NCI-H82 (cell line): Measurements from ENCODE around the gene HMOX1.
"Not testable (repeated sequence)": the region's sequence is repeated elsewhere in the genome, so short reads cannot be mapped to it uniquely, and the experiment has no call there.

ENCODE experiments used
- DNase-seq: peaks from one replicate; lab custom pipeline; 2025; lab: John Stamatoyannopoulos, UW

Gene HMOX1

DNA sequence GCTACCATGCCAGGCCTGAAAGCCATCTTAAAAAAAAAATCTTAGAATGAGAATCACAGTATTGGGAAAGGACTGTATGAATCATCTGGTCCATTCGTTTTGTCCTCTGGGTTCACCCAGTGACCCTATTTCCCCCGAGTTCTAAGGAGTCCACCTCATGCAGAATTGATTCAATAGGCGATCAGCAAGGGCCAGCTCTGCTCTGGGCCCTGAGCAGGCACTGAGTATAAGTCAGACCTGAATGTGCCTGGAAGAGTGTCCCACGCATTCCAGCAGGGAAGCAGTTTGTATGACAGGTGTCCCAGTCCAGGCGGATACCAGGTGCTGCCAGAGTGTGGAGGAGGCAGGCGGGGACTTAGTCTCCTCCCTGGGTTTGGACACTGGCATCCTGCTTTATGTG is 883 bp upstream of the HMOX1 start:
- DNase-seq = no peak

DNA sequence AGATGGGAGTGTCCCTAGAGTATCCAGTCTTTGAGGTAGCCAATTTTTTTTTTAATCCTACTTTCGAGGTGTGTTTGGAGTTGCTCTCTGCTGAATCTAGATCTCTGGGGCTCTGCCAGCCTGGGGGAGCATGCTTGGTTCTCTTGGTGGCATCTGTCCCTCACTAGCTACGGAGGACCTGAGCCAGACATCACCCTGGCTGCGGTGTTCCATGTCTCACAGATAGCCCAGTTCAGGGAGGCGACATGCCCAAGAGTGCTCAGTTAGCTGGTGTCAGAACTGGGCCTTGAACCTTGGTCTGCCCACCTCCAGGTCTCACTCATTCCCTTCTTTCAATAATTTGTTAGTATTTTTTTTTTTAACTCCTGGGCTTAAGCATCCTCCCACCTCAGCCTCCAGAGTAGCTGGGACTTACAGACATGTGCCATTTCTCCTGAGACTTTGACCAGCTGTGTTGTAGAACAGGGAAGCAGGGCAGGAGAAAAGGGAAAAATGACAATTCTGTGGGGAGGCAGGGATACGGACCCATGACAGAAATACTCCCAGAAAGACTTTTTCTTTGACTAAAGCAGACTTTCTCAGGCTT is 621 bp downstream of the HMOX1 start:
- no peak for DNase-seq

DNA sequence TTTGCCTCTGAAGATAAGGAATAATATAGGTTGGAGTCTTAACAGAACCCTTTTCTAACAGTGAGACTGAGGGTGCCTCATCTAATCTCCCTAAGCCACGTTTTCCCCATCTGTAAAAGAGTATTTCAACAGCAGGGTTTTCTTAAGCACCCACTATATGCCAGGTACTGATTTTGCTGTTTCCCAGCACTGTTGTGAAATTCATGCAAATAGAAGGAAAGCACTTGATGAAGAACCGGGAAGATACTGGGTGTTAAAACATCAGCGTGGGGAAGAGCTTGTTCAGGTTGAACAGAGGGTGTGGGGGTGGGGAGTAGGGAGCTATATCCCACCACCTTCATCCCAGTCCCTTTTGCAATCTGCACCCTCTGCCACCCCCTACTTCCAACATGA is 2.8 kb downstream of the HMOX1 start:
- no peak for DNase-seq

DNA sequence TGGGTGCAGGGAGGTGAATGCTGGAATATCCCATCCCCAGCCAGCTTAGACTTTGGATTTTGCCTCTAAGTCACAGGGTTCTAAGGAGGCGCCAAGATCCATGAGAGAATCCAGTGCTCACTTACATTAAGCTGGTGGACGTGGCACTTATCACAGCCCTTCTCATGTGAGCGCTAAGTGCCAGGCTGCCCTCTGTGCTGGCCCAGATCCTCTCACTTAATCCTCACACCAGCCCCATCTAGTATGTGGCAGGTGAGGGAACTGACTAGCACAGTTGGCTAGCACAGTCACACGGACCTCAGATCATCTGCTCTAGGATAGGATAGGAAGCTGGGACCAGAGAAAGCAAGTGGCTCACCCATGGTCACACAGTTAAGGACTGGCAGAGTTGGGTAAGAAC is 3.6 kb downstream of the HMOX1 start:
- DNase-seq = peak; percentile 21

DNA sequence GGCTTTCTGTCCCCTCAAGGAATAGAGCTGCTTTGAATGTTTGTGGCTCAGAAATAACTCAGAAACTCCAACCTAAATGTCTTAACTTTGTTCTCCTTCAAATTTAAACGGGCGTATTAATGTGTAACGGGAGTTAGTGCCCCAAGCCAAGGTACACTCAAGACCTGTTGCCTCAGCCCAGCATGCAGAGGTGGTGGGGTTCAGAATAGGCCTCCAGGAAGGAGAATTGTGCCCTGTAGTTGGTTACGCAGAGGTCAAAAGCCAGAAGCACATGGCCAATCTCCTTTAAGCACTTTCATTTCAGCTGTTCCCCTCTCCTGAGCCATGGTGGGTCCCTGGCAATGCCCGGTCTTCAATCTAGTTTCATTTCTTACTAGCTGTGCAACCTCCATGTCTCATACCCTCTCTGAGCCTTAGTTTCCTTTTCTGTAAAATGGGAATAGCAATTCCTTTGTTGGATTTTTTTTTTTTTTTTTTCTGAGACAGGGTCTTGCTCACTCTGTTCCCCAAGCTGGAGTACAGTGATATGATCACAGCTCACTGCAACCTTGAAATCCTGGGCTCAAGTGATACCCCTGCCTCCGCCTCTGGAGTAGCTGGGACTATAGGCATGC is 4.2 kb downstream of the HMOX1 start:
- no peak for DNase-seq

DNA sequence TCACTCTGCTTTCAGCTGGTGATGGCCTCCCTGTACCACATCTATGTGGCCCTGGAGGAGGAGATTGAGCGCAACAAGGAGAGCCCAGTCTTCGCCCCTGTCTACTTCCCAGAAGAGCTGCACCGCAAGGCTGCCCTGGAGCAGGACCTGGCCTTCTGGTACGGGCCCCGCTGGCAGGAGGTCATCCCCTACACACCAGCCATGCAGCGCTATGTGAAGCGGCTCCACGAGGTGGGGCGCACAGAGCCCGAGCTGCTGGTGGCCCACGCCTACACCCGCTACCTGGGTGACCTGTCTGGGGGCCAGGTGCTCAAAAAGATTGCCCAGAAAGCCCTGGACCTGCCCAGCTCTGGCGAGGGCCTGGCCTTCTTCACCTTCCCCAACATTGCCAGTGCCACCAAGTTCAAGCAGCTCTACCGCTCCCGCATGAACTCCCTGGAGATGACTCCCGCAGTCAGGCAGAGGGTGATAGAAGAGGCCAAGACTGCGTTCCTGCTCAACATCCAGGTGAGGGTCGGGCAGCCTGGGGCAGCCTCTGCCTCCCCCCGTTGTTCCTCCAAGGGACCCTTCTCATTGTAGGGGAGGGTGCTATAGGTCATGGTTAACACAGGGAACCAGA is 5.9 kb downstream of the HMOX1 start:
- DNase-seq = no peak

DNA sequence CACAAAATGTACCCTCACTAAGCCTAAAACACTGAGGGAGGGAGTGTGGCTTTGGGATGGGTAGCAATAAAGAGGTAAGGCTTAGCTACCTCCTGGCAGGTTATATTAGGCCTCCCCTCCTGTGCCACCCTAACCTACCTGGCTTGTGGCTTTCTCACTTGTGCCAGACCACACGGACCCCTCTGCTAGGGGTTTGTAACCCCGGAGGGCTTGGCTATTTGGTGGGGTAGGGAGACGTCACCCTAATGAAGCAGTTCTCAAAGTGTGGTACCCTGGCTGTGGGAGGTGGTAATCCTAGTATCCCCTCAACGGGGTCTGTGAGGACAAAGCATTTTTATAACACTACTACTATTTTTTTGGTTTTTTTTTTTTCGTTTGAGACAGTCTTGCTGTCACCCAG is 10.0 kb downstream of the HMOX1 start:
- no peak for DNase-seq

DNA sequence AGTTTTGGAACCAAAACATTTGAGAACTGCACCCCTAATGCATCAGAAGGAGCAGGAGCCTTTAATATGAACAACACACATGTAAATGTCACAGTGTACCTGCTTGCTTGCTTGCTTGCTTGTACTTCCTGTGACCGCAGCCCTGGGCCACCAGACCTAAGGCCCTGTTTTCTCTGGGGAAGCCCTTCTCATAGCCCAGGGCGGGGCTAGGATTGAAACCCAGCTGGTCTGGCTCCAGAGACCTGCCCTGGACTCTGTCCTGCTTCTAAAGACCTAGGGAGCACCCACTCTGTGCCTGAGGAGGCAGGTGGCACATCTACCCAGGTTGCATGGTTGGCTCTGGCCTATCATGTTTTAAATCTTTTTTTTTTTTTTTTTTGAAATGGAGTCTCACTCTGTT is 11.5 kb downstream of the HMOX1 start:
- DNase-seq = no peak

DNA sequence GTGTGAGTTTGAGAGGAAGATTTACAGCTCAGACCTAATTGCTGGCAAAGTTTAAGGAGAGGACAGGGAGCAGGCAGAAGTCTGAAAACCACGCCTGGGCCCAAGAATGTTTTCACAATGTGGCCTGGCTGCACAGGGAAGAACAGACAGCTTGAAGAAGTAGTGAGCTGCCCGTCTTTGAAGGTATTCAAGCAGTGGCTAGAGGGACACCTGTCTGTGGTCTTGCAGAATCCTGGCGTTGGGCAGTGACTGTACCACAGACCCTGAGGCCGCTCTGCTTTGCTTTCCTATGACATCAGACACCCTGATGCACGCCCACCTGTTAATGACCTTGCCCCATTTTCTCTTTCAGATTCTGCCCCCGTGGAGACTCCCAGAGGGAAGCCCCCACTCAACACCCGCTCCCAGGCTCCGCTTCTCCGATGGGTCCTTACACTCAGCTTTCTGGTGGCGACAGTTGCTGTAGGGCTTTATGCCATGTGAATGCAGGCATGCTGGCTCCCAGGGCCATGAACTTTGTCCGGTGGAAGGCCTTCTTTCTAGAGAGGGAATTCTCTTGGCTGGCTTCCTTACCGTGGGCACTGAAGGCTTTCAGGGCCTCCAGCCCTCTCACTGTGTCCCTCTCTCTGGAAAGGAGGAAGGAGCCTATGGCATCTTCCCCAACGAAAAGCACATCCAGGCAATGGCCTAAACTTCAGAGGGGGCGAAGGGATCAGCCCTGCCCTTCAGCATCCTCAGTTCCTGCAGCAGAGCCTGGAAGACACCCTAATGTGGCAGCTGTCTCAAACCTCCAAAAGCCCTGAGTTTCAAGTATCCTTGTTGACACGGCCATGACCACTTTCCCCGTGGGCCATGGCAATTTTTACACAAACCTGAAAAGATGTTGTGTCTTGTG is 12.5 kb downstream of the HMOX1 start:
- no peak for DNase-seq

DNA sequence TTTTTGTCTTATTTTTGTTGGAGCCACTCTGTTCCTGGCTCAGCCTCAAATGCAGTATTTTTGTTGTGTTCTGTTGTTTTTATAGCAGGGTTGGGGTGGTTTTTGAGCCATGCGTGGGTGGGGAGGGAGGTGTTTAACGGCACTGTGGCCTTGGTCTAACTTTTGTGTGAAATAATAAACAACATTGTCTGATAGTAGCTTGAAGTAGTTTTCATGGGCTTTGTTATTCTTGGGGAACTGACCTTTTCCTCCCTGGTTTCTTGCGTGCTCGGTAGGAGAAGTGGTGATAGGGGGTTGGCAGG is 13.1 kb downstream of the HMOX1 start:
- no peak for DNase-seq

DNA sequence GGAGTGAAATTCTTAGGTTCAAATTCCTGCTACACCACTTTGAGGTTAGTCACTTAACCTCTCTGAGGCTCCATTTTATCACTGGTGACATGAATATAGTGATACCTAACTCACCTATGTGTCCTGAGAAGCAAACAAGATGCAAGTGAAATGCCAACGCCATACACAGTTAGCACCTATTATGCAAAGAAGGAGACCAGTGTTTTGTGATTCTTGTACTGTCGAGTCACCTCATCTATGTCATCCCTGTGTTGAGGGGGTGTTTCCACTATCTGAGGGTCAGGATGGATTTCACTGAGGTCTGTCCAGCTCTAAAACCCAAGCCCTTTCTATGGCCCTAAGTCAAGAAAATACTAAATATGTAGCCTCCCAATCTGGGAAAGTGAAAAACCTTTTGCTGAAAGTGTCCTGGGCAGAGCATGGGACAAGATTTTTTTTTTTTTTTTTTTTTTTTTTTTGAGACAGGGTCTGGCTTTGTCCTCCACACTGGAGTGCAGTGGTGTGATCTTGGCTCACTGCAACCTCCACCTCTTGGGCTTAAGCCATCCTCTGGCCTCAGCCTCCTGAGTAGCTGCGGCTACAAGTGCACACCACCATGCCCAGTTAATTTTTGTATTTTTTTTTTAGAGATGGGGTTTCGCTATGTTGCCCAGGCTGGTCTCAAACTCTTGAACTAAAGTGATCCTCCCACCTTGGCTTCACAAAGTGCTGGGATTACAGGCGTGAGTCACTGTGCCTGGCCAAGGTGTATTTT is 14.1 kb downstream of the HMOX1 start:
- no peak for DNase-seq

DNA sequence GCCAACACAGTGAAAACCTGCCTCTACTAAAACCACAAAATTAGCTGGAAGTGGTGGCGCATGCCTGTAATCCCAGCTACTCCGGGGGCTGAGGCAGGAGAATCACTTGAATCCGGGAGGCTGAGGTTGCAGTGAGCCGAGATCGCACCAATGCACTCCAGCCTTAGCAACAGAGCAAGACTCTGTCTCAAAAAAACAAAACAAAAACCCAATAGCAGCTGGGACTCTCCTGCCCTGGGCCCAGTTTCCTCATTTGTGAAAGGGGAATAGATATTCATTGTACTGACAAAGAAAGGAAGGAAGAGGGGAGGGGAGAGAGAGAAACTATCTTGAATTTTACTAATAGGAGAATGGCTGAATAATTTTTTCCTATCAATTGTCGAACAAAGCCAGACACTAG is 15.7 kb downstream of the HMOX1 start:
- DNase-seq = not testable (repeated sequence)

DNA sequence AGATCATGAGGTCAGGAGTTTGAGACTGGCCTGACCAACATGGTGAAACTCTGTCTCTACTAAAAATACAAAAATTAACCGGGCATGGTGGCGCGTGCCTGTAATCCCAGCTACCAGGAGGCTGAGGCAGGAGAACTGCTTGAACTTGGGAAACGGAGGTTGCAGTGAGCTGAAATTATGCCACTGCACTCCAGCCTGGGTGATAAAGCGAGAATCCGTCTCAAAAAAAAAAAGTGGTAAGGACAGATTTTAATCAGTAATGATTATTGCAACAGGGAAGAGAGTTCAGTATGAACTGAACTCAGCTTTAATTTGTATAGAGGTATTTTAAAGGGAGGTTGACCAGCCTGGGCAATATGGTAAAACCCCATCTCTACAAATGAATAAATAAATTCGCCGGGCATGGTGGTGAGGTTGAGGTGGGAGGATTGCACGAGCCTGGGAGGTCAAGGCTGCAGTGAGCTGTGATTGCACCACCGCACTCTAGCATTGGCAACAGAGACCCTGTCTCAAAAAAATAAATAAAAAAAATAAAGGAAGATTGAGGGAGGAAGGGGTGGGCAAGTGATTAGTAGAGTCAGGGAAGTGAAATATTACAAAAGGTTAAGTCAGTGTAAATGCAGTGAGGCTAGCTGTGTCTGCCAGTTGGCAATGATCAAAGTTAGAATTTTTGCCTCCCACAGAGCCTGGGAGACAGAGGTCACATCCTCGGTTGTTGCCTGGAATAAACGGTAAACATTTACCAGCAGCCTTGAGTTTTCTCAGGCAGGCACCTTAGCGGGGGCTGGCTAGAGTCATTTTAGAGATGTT is 16.4 kb downstream of the HMOX1 start:
- DNase-seq = no peak

DNA sequence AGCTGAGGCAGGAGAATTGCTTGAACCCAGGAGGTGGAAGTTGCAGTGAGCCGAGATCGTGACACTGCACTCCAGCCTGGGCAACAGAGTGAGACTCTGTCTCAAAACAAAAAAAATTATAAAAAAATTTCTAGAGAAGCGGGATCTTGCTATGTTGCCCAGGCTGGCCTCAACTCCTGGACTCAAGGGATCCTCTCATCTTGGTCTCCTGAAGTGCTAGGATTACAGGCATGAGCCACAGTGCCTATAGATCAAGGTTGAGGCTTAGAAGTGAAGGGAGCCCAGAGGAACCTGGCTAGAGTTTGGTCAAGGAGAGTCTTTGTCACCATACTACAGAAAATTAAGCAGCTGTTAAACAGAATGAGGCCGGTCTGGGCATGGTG is 17.7 kb downstream of the HMOX1 start:
- DNase-seq = no peak

DNA sequence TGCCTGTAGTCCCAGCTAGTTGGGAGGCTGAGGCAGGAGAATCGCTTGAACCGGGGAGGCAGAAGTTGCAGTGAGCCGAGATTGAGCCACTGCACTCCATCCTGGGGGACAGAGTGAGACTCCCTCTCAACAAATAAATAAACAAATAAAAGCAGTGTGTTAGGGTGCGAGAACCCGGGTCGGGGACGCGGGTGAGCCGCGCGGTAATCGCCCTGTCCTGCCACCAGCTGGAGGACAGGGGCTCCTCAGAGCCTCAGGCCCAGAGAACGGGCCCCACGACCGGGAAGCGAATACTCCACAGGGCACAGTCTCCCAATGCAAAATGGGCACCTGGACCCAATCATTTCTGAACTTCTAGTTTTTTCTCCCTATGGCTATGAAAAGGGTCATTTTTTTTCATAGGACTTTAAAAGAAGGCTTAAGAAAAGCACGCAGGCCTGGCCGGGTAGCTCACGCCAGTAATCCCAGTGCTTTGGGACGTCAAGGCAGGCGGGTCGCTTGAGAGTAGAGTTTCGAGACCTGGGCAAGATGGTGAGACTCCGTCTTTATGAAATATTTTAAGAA is 18.3 kb downstream of the HMOX1 start:
- peak; percentile 35 for DNase-seq

DNA sequence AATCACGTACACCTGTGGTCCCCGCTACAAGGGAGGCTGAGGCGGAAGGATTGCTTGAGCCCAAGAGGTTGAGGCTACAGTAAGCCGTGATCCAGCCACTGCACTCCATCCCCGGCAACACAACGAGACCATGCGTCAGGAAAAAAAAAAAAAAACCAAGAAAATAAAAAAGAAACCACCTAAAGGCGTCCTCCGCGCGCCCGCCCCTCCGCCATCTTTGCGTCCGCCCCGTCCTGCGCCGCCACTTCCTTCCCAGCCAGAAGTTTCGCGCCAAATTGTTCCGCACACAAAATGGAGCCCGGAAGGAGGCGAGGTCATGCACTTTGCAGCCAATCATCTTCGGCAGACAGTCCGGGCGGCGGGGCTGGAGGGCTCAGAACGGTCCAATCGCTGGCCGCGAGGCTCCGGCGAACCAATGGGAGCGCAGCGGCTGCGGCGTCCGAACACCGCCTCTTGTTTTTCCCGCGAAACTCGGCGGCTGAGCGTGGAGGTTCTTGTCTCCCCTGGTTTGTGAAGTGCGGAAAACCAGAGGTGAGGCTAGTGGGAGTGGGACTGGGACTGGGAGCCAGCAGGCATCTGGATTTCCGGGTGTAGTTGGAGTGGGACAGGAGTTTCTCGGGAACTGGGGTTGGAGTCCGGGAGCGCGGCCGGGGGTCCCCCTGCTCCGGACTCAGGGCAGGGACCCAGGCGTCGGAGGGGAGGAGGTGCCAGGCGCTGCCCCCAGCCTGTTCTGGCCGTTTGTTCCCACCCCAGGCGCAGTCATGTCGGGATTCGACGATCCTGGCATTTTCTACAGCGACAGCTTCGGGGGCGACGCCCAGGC is 19.0 kb downstream of the HMOX1 start, which contains the start of gene MCM5:
TSS of gene MCM5 (plus strand) at position 463 of the 823 bp plus-strand sequence. CDS start at position 762, 299 bp downstream.
- DNase-seq = peak; percentile 98

DNA sequence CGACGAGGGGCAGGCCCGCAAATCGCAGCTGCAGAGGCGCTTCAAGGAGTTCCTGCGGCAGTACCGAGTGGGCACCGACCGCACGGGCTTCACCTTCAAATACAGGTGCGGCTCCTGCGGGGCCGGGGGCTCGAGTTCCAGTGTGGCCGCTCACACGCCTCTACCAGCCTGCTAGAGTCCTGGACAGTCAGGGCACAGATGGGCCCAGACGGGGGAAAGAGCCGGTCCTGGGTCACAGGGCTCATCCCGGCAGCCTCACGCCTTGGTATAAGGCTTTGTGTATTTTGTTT is 19.6 kb downstream of the HMOX1 start:
- no peak for DNase-seq

DNA sequence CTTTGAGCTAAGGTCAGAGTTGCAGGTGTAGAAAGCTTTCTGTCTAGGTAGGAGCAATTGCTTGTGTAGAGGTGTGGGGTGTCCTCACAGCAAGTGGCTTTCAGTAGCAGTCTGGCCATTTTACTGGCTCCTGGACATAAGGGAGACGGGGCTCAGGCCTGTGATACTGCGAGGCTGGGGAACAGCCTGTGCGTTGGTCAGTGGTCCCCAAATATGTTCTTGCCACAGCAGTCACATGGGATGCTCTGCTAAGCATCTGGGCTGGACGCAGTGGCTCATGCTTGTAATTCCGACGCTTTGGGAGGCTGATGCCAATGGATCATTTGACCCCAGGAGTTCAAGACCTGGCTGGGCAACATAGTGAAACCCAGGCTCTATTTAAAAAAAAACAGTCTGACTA is 21.0 kb downstream of the HMOX1 start:
- DNase-seq = no peak

DNA sequence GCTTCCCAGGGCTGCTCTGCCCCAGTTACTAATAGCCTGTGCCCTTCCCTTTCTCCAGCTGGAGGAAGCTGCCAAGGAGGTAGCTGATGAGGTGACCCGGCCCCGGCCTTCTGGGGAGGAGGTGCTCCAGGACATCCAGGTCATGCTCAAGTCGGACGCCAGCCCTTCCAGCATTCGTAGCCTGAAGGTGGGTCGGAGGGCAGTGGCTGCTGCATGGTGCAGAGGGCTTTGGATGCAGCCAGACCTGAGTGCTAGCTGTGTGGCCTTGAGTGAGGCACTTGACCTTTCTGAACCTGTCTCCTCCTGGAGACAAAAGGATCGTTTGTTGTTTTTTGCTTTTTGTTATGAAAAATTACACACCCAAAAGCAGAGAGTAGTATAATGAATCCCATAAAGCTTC is 22.5 kb downstream of the HMOX1 start:
- no peak for DNase-seq

DNA sequence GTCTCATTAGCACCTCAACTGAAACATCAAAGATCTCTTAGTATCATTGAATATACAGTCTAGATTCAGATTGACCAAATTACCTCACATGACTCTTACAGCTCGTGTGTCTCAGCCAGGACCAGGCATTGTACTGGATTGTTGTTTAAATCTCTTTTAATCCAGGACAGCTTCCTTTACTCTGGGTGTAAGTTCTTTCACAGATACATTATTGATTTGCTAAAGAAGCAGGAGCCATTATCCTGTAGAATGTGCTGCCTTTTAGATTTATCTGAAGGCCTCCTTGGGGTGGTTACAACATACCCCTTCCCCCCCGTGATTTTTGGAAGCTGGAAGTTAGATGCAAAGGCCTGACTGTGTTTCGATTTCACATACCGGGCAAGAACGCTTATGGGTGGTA is 23.3 kb downstream of the HMOX1 start:
- no peak for DNase-seq
